Lung (tissue), 12 donors: ENCODE data around the gene NCBP3. TPM values are rescaled to one million over a fixed set of nuclear protein-coding genes. Genes with fewer than 3 reads are reported as not detected.
A peak's percentile ranks its signal among the peaks of the same experiment; 100 is the strongest.

ENCODE experiments used
- ATAC-seq: fragments of 200-7000 bp; cut with Tn5 transposase; one replicate; pipeline ENCODE4 v1.9.1; 2020; ENCODE audit warnings: moderate number of reproducible peaks; ENCODE audit not compliant: insufficient read depth, low FRiP score
- DNase-seq, 3 donors: peaks; one replicate each; pipeline ENCODE4 v3.0.0-alpha.2; 2013 to 2017
- H3K27ac ChIP-seq, 2 donors: one replicate each; pipeline ENCODE4 v1.5.1; 2013; ENCODE audit warnings: mild to moderate bottlenecking in 2 of 2, moderate library complexity in 2 of 2, control low read depth in 1 of 2, inconsistent platforms in 1 of 2, low read depth in 1 of 2, low read length in 1 of 2
- H3K27me3 ChIP-seq, 3 donors: one replicate each; pipeline ENCODE4 v1.5.1; 2013; ENCODE audit warnings: low read length in 2 of 3; ENCODE audit not compliant: control insufficient read depth in 3 of 3, insufficient read depth in 3 of 3
- H3K36me3 ChIP-seq, 4 donors: one replicate each; pipeline ENCODE4 v1.5.1; 2013; ENCODE audit warnings: low read length in 4 of 4, mild to moderate bottlenecking in 1 of 4, moderate library complexity in 1 of 4; ENCODE audit not compliant: control insufficient read depth in 4 of 4, insufficient read depth in 4 of 4
- H3K4me1 ChIP-seq, 5 donors: one replicate each; pipeline ENCODE4 v1.5.1; 2013; ENCODE audit warnings: low read length in 5 of 5, mild to moderate bottlenecking in 2 of 5, moderate library complexity in 1 of 5; ENCODE audit not compliant: control insufficient read depth in 5 of 5, insufficient read depth in 5 of 5
- H3K4me3 ChIP-seq: one replicate; pipeline ENCODE4 v1.5.1; 2013; ENCODE audit warnings: mild to moderate bottlenecking, control low read depth, moderate library complexity
- H3K9ac ChIP-seq, 2 donors: one replicate each; pipeline ENCODE4 v1.5.1; 2013; ENCODE audit warnings: low read length in 2 of 2, control low read depth in 1 of 2; ENCODE audit not compliant: insufficient read depth in 1 of 2
- H3K9me3 ChIP-seq, 4 donors: one replicate each; pipeline ENCODE4 v1.5.1; 2013; ENCODE audit warnings: low read length in 3 of 4, mild to moderate bottlenecking in 1 of 4, moderate library complexity in 1 of 4; ENCODE audit not compliant: control insufficient read depth in 4 of 4, insufficient read depth in 3 of 4
- CTCF ChIP-seq: IDR thresholded peaks from 2 replicates; pipeline ENCODE4 v1.5.1; 2012; ENCODE audit warnings: mild to moderate bottlenecking; ENCODE audit errors: control extremely low read depth, extremely low read depth
- WGBS, 2 donors: extraction: QIAGEN DNeasy Blood & Tissue Kit; methylation state at CpG; one replicate each; pipeline ENCODE4 v1.1.7; 2013; 5-methylcytosine and 5-hydroxymethylcytosine counted together
- polyA plus RNA-seq, 2 donors: library from polyadenylated mRNA; stranded (reverse); fragments of 200-250 nt; gene quantifications; one replicate each; pipeline ENCODE4 v1.2.1, GENCODE V29; 2013
- total RNA-seq, 2 donors: library from RNA; depleted of rRNA in 1 of 2; stranded (reverse); fragments of >200 nt in 1 of 2; gene quantifications; one replicate each; pipeline ENCODE4 v1.2.1, GENCODE V29; 2014 to 2021
- donor health status: control.
- donor health status: control.
- donor health status: Bipolar disorder and iron deficiency.
- donor health status: healthy.
- donor health status: DM: yes; HTN: yes; CAD: no.

NCBP3 gene
- total and polyA plus RNA-seq, 4 donors = 15.9 to 49.4 (median 26.0) TPM

GRCh38 chr17:3875317-3875716, 29.3 kb upstream of the NCBP3 start:
- Histone ChIP-seq H3K36me3 (peaks cover 0 to 24% (median under 1%) of the 10 kb centered on the region in 4 donors), H3K9me3 (no peaks in the 10 kb centered on the region), H3K4me3 (no peak overlapping the region), H3K4me1 (peaks cover 0 to 18% (median 0%) of the 10 kb centered on the region in 5 donors), H3K9ac (no peak overlapping the region), H3K27me3 (no peaks in the 10 kb centered on the region), H3K27ac (no peak overlapping the region)
- no peak for TF ChIP-seq CTCF
- 96 to 97% methylated on average over 7 of the region's 7 CpGs for WGBS, 2 donors
- DNase-seq (no peak), ATAC-seq (no peak)

GRCh38 chr17:3873862-3874261, 27.8 kb upstream of the NCBP3 start:
- no peak overlapping the region for H3K4me3 ChIP-seq
- H3K27ac ChIP-seq = no peak overlapping the region
- no peak overlapping the region for H3K9ac ChIP-seq
- H3K36me3 ChIP-seq = peaks cover 0 to 26% (median under 1%) of the 10 kb centered on the region in 4 donors
- 95 to 97% methylated on average over 10 of the region's 10 CpGs for WGBS, 2 donors
- no peak for TF ChIP-seq CTCF
- no peaks in the 10 kb centered on the region for H3K27me3 ChIP-seq
- ATAC-seq (no peak), DNase-seq (no peak)
- H3K4me1 ChIP-seq = peaks cover 0 to 7% (median 0%) of the 10 kb centered on the region in 5 donors
- no peaks in the 10 kb centered on the region for H3K9me3 ChIP-seq

- DNase-seq = peak; percentile 68 to 80 (median 72)
- WGBS, 2 donors = 30 to 33% methylated on average over 11 of the region's 11 CpGs
- H3K4me1 ChIP-seq = peaks cover 0 to 16% (median 0%) of the 10 kb centered on the region in 5 donors
- H3K36me3 ChIP-seq = peaks cover 0 to 27% (median under 1%) of the 10 kb centered on the region in 4 donors
- no peak overlapping the region for H3K9ac ChIP-seq
- H3K9me3 ChIP-seq = no peaks in the 10 kb centered on the region
- no peaks in the 10 kb centered on the region for H3K27me3 ChIP-seq
- H3K4me3 ChIP-seq = no peak overlapping the region
- no peak for TF ChIP-seq CTCF
- no peak overlapping the region for H3K27ac ChIP-seq
- no peak for ATAC-seq
These were observed 24.8 kb upstream of the NCBP3 start for GRCh38 chr17:3870871-3871306.

- ATAC-seq (no peak), DNase-seq (no peak)
- Histone ChIP-seq H3K27me3 (no peaks in the 10 kb centered on the region), H3K9me3 (no peaks in the 10 kb centered on the region), H3K36me3 (peaks cover 0 to 20% (median 0%) of the 10 kb centered on the region in 4 donors), H3K27ac (no peak overlapping the region), H3K4me3 (no peak overlapping the region), H3K9ac (no peak overlapping the region), H3K4me1 (peaks cover 0 to 28% (median 3%) of the 10 kb centered on the region in 5 donors)
- 85 to 87% methylated on average over 11 of the region's 11 CpGs for WGBS, 2 donors
- no peak for TF ChIP-seq CTCF
These were observed 21.6 kb upstream of the NCBP3 start for GRCh38 chr17:3867606-3868005.
